ENCODE measurements around the gene APBB2.
A peak's percentile ranks its signal among the peaks of the same experiment; 100 is the strongest.

The APBB2 gene

DNA sequence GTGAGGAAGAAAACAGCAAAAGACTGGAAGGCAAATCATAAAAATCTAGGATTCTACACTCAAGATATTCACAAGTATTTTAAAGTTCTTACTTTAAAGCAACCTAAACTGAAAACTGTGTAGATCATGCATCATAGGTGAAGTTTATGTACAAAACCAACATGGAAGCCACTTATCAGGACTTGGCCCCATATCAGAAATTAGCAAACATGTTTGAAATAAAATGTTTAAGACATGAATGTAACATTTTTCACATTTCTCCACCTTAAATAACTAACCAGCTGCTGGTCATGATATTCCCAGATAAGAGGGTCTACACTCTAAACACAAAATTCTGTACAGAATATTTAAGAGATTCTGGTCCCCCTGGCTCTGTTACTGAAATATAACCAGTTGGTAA lies 38.5 kb downstream of the APBB2 start:
- H3K4me3 ChIP-seq (ENCODE audit: low read depth, low read length): no peak overlapping the region
- H3K14ac ChIP-seq (ENCODE audit: low read length): no peak overlapping the region
- H4K12ac ChIP-seq (ENCODE audit: low read depth, low read length): no peak overlapping the region
- no peaks in the 10 kb centered on the region for H3K27me3 ChIP-seq (ENCODE audit: insufficient read depth, low read length)
- no peak overlapping the region for H2AK5ac ChIP-seq (ENCODE audit: low read length)
- H3K4me1 ChIP-seq (ENCODE audit: control insufficient read depth in 1 of 2, insufficient read depth in 2 of 2, low read length in 2 of 2): peaks cover 7 to 19% of the 10 kb centered on the region in 2 experiments
- no peak overlapping the region for H3K4ac ChIP-seq (ENCODE audit: low read depth, low read length)
- no peak overlapping the region for H2BK120ac ChIP-seq (ENCODE audit: insufficient read depth, low read length, poor library complexity)
- H4K8ac ChIP-seq (ENCODE audit: low read depth, low read length): no peak overlapping the region
- H3K18ac ChIP-seq (ENCODE audit: low read length): no peak overlapping the region
- no peak overlapping the region for H2AFZ ChIP-seq (ENCODE audit: insufficient read depth, low read length, poor library complexity)
- H3K23ac ChIP-seq (ENCODE audit: low read length): no peak overlapping the region
- H3K79me2 ChIP-seq (ENCODE audit: control insufficient read depth, insufficient read depth, low read length, poor library complexity): no peaks in the 10 kb centered on the region
- peak in 1 of 2 donors; percentile 19 for DNase-seq
- H3K9ac ChIP-seq (ENCODE audit: low read length): no peak overlapping the region
- H3K9me3 ChIP-seq (ENCODE audit: insufficient read depth, low read depth, low read length): no peaks in the 10 kb centered on the region
- no peaks in the 10 kb centered on the region for H3K36me3 ChIP-seq (ENCODE audit: control insufficient read depth in 1 of 2, insufficient read depth in 2 of 2, low read length in 2 of 2)
- H2BK12ac ChIP-seq (ENCODE audit: low read length): no peak overlapping the region
- H4K91ac ChIP-seq (ENCODE audit: low read depth, low read length): no peak overlapping the region
- no peak overlapping the region for H3K4me2 ChIP-seq (ENCODE audit: low read length)
- H2BK5ac ChIP-seq (ENCODE audit: low read depth, low read length, poor library complexity): no peak overlapping the region
- H3K27ac ChIP-seq (ENCODE audit: low read depth, low read length): peak overlapping the region; percentile 66
- peaks cover 5% of the 10 kb centered on the region for H3K79me1 ChIP-seq (ENCODE audit: low read length)

DNA sequence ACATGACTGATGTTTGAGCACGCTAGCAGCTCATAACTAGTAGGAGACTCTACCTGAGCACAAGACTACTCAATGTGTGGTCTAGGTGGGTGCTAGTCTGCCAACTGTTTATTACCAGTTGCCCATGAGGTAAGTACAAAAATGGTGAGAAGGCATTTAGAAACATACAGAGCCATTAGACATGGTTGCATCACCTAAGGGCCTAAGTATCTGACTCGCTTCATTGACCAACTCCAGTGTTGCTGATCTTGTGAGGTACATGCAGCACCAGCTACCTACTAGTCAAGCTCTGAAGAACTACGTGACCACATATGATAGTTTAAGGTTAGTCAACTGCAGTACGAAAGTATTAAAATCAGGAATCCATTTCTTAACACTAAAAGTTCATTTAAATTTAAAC lies 39.9 kb downstream of the APBB2 start:
- no peak overlapping the region for H3K23ac ChIP-seq (ENCODE audit: low read length)
- no peak overlapping the region for H3K4me2 ChIP-seq (ENCODE audit: low read length)
- WGBS (ENCODE audit: extremely low coverage, insufficient coverage, insufficient read length): no CpG with 5 or more reads among the region's 4 CpGs
- H3K14ac ChIP-seq (ENCODE audit: low read length): no peak overlapping the region
- H3K4me3 ChIP-seq (ENCODE audit: low read depth, low read length): no peak overlapping the region
- H3K27ac ChIP-seq (ENCODE audit: low read depth, low read length): no peak overlapping the region
- peaks cover 7 to 21% of the 10 kb centered on the region in 2 experiments for H3K4me1 ChIP-seq (ENCODE audit: control insufficient read depth in 1 of 2, insufficient read depth in 2 of 2, low read length in 2 of 2)
- no peak overlapping the region for H3K18ac ChIP-seq (ENCODE audit: low read length)
- H4K12ac ChIP-seq (ENCODE audit: low read depth, low read length): no peak overlapping the region
- peak overlapping the region; percentile 86 for H2AK5ac ChIP-seq (ENCODE audit: low read length)
- peak overlapping the region; percentile 43 for H3K4ac ChIP-seq (ENCODE audit: low read depth, low read length)
- H2BK120ac ChIP-seq (ENCODE audit: insufficient read depth, low read length, poor library complexity): no peak overlapping the region
- H3K9ac ChIP-seq (ENCODE audit: low read length): no peak overlapping the region
- no peaks in the 10 kb centered on the region for H3K27me3 ChIP-seq (ENCODE audit: insufficient read depth, low read length)
- no peak overlapping the region for H2AFZ ChIP-seq (ENCODE audit: insufficient read depth, low read length, poor library complexity)
- H3K9me3 ChIP-seq (ENCODE audit: insufficient read depth, low read depth, low read length): no peaks in the 10 kb centered on the region
- DNase-seq: no peak
- H3K79me2 ChIP-seq (ENCODE audit: control insufficient read depth, insufficient read depth, low read length, poor library complexity): no peaks in the 10 kb centered on the region
- peaks cover 5% of the 10 kb centered on the region for H3K79me1 ChIP-seq (ENCODE audit: low read length)
- no peaks in the 10 kb centered on the region for H3K36me3 ChIP-seq (ENCODE audit: control insufficient read depth in 1 of 2, insufficient read depth in 2 of 2, low read length in 2 of 2)
- H2BK12ac ChIP-seq (ENCODE audit: low read length): peak overlapping the region; percentile 63
- H4K91ac ChIP-seq (ENCODE audit: low read depth, low read length): peak overlapping the region; percentile 63
- no peak overlapping the region for H2BK5ac ChIP-seq (ENCODE audit: low read depth, low read length, poor library complexity)
- peak overlapping the region; percentile 13 for H4K8ac ChIP-seq (ENCODE audit: low read depth, low read length)

DNA sequence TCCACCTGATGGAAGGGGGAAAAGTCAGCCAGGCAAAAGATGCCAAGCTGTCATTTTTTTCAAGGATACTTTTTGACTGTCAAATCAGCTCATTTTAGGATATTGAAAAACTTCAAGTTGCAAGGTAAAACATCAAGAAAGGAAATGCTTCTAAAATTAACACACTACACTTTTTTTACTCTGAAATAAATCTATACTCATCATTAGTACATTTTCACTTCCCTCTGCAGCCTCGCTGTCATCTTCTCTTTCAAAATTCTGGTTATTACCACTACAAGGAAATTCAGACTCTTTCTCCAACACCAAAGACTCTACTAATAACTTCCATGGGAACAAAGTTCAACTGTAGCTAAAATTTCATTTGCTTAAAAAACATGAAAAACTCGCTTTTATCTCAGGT lies 41.6 kb downstream of the APBB2 start:
- no peak overlapping the region for H2BK5ac ChIP-seq (ENCODE audit: low read depth, low read length, poor library complexity)
- no peak overlapping the region for H2BK120ac ChIP-seq (ENCODE audit: insufficient read depth, low read length, poor library complexity)
- no peak overlapping the region for H3K14ac ChIP-seq (ENCODE audit: low read length)
- H3K23ac ChIP-seq (ENCODE audit: low read length): no peak overlapping the region
- no peak overlapping the region for H4K91ac ChIP-seq (ENCODE audit: low read depth, low read length)
- peaks cover 9 to 19% of the 10 kb centered on the region in 2 experiments for H3K4me1 ChIP-seq (ENCODE audit: control insufficient read depth in 1 of 2, insufficient read depth in 2 of 2, low read length in 2 of 2)
- H3K4ac ChIP-seq (ENCODE audit: low read depth, low read length): no peak overlapping the region
- H3K9ac ChIP-seq (ENCODE audit: low read length): no peak overlapping the region
- no peak overlapping the region for H3K27ac ChIP-seq (ENCODE audit: low read depth, low read length)
- no peak overlapping the region for H3K4me3 ChIP-seq (ENCODE audit: low read depth, low read length)
- H3K4me2 ChIP-seq (ENCODE audit: low read length): no peak overlapping the region
- H2BK12ac ChIP-seq (ENCODE audit: low read length): no peak overlapping the region
- H3K79me2 ChIP-seq (ENCODE audit: control insufficient read depth, insufficient read depth, low read length, poor library complexity): no peaks in the 10 kb centered on the region
- DNase-seq: no peak
- H4K12ac ChIP-seq (ENCODE audit: low read depth, low read length): no peak overlapping the region
- H3K79me1 ChIP-seq (ENCODE audit: low read length): peaks cover 3% of the 10 kb centered on the region
- H2AK5ac ChIP-seq (ENCODE audit: low read length): no peak overlapping the region
- H3K27me3 ChIP-seq (ENCODE audit: insufficient read depth, low read length): no peaks in the 10 kb centered on the region
- H3K36me3 ChIP-seq (ENCODE audit: control insufficient read depth in 1 of 2, insufficient read depth in 2 of 2, low read length in 2 of 2): no peaks in the 10 kb centered on the region
- no peak overlapping the region for H3K18ac ChIP-seq (ENCODE audit: low read length)
- H3K9me3 ChIP-seq (ENCODE audit: insufficient read depth, low read depth, low read length): no peaks in the 10 kb centered on the region
- H4K8ac ChIP-seq (ENCODE audit: low read depth, low read length): no peak overlapping the region
- no peak overlapping the region for H2AFZ ChIP-seq (ENCODE audit: insufficient read depth, low read length, poor library complexity)
- WGBS (ENCODE audit: extremely low coverage, insufficient coverage, insufficient read length): no CpG with 5 or more reads among the region's 2 CpGs

DNA sequence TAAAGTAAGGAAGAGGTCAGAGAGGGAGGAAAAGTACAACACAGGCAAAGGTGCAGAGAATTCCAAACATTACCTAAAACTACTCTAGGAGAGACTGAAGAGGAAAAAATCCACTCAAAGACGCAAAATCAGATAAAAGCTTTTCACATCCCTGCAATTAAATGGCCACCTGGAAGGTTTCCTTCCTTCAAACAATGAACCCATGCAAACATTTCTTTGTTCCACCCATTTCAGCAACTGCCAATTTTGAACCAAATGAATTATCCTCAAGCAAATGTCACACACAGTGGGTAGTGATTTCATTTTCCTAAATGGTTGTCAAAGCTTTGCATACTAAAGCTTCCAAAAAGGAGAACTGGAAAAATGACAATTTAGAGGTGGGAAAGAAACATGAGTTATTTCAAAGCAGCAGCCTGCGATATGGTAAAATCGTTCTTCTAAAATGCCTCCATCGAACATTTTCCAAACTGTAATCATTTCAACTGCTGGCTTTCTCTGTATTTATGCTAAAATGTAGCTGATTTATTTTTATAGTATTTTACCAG lies 45.0 kb downstream of the APBB2 start:
- Histone ChIP-seq H3K4me2 (ENCODE audit: low read length) (no peak overlapping the region), H3K27ac (ENCODE audit: low read depth, low read length) (peak overlapping the region; percentile 32), H3K4me3 (ENCODE audit: low read depth, low read length) (no peak overlapping the region), H3K9me3 (ENCODE audit: insufficient read depth, low read depth, low read length) (no peaks in the 10 kb centered on the region), H3K4ac (ENCODE audit: low read depth, low read length) (no peak overlapping the region), H2BK120ac (ENCODE audit: insufficient read depth, low read length, poor library complexity) (no peak overlapping the region), H3K9ac (ENCODE audit: low read length) (no peak overlapping the region), H4K8ac (ENCODE audit: low read depth, low read length) (no peak overlapping the region), H2BK5ac (ENCODE audit: low read depth, low read length, poor library complexity) (no peak overlapping the region), H3K14ac (ENCODE audit: low read length) (no peak overlapping the region), H2AK5ac (ENCODE audit: low read length) (no peak overlapping the region), H3K79me2 (ENCODE audit: control insufficient read depth, insufficient read depth, low read length, poor library complexity) (no peaks in the 10 kb centered on the region), H4K12ac (ENCODE audit: low read depth, low read length) (no peak overlapping the region), H3K23ac (ENCODE audit: low read length) (no peak overlapping the region), H2BK12ac (ENCODE audit: low read length) (no peak overlapping the region), H3K27me3 (ENCODE audit: insufficient read depth, low read length) (no peaks in the 10 kb centered on the region), H3K4me1 (ENCODE audit: control insufficient read depth in 1 of 2, insufficient read depth in 2 of 2, low read length in 2 of 2) (peaks cover 7 to 14% of the 10 kb centered on the region in 2 experiments), H3K79me1 (ENCODE audit: low read length) (peaks cover 1% of the 10 kb centered on the region), H4K91ac (ENCODE audit: low read depth, low read length) (no peak overlapping the region), H3K36me3 (ENCODE audit: control insufficient read depth in 1 of 2, insufficient read depth in 2 of 2, low read length in 2 of 2) (peaks cover 0 to 4% of the 10 kb centered on the region in 2 experiments), H3K18ac (ENCODE audit: low read length) (no peak overlapping the region), H2AFZ (ENCODE audit: insufficient read depth, low read length, poor library complexity) (no peak overlapping the region)
- no CpG with 5 or more reads among the region's 4 CpGs for WGBS (ENCODE audit: extremely low coverage, insufficient coverage, insufficient read length)
- DNase-seq: peak in 1 of 2 donors; percentile 74
